Endothelial cell (in vitro differentiated cells): Measurements from ENCODE around the gene GCNT4. TPM values are rescaled to one million over a fixed set of nuclear protein-coding genes. Genes with fewer than 3 reads are reported as not detected.

Experiments
- DNase-seq: peaks from one replicate; pipeline ENCODE4 v3.0.0; 2021; ENCODE audit warnings: low spot score
- H3K27ac Mint-ChIP-seq: one replicate; pipeline ENCODE4 v1.8.0; 2021; ENCODE audit warnings: mixed read lengths, inconsistent platforms; ENCODE audit not compliant: unreplicated experiment
- H3K27me3 Mint-ChIP-seq: one replicate; pipeline ENCODE4 v1.8.0; 2021; ENCODE audit warnings: mild to moderate bottlenecking, moderate library complexity, mixed read lengths, inconsistent platforms; ENCODE audit not compliant: unreplicated experiment
- H3K36me3 Mint-ChIP-seq: one replicate; pipeline ENCODE4 v1.8.0; 2021; ENCODE audit warnings: mild to moderate bottlenecking, low read depth, mixed read lengths, inconsistent platforms; ENCODE audit not compliant: unreplicated experiment
- H3K4me1 Mint-ChIP-seq: one replicate; pipeline ENCODE4 v1.8.0; 2021; ENCODE audit warnings: mild to moderate bottlenecking, mixed read lengths, inconsistent platforms; ENCODE audit not compliant: unreplicated experiment
- H3K4me3 Mint-ChIP-seq: one replicate; pipeline ENCODE4 v1.8.0; 2021; ENCODE audit warnings: mild to moderate bottlenecking, mixed read lengths, inconsistent platforms; ENCODE audit not compliant: unreplicated experiment
- H3K9me3 Mint-ChIP-seq: one replicate; pipeline ENCODE4 v1.8.0; 2021; ENCODE audit warnings: mixed read lengths, inconsistent platforms; ENCODE audit not compliant: unreplicated experiment
- total RNA-seq: library from RNA; stranded (reverse); fragmentation: NEBNext Ultra II Directional; extraction: Animal tissue kit (Norgen Biotek cat#: 25700); gene quantifications from one replicate; pipeline ENCODE4 v1.2.1, GENCODE V29; 2021; ENCODE audit not compliant: unreplicated experiment
- TF ChIP-seq, protein P1 (sequence below): fragments of 200-600 bp; sonication (generic); IDR thresholded peaks from one replicate; pipeline ENCODE4 v1.5.0; 2021; ENCODE audit warnings: antibody characterized with exemption; ENCODE audit not compliant: unreplicated experiment

The GCNT4 gene
- total RNA-seq, 1 donor from 2014 or later: 0.54 TPM

DNA sequence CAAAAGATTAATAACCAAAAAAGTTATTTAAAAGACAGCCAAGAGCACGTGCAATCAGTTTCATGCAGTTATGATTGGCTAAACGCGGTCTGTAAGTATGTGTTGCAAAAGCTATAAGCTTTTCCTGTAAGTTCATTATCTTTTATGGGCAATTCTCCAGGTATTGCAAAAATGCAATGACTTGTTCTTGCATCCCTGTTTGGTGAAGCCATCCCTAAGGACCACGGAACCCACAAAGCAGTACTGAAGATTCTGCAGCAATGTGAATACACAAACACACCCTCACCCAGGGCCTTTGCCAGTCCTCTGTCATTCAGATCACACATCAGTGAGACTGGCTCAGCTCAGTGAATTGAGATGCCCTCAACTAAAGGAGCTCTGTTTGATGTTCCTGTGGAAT lies 11.4 kb downstream of the GCNT4 start:
- TF ChIP-seq, protein P1, sequence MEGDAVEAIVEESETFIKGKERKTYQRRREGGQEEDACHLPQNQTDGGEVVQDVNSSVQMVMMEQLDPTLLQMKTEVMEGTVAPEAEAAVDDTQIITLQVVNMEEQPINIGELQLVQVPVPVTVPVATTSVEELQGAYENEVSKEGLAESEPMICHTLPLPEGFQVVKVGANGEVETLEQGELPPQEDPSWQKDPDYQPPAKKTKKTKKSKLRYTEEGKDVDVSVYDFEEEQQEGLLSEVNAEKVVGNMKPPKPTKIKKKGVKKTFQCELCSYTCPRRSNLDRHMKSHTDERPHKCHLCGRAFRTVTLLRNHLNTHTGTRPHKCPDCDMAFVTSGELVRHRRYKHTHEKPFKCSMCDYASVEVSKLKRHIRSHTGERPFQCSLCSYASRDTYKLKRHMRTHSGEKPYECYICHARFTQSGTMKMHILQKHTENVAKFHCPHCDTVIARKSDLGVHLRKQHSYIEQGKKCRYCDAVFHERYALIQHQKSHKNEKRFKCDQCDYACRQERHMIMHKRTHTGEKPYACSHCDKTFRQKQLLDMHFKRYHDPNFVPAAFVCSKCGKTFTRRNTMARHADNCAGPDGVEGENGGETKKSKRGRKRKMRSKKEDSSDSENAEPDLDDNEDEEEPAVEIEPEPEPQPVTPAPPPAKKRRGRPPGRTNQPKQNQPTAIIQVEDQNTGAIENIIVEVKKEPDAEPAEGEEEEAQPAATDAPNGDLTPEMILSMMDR: no peak

DNA sequence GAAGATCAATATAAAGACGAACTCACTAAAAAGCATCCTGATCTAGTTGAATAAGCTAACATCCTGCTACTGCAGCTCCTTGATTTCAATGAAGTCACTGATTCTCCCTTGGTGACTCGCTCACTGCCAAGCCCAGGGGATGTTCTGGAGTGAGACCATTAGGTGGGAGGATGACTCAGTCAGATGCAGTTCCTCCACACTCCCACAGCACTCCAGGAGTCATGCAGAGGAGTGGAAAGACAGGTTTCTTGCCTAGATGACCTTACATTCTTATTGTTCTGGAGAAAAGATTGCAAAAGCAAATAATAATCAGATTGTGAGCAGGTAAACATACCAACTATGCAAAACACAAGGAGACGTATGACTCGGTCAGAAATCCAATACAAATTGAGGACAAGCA lies 15.3 kb downstream of the GCNT4 start:
- Mint-ChIP-seq H3K27ac (no peak overlapping the region), H3K27me3 (no peaks in the 10 kb centered on the region), H3K4me3 (no peak overlapping the region), H3K36me3 (no peaks in the 10 kb centered on the region), H3K9me3 (no peaks in the 10 kb centered on the region), H3K4me1 (peaks cover 4% of the 10 kb centered on the region)
- no peak for DNase-seq
- TF ChIP-seq, protein P1: no peak

More for the DNA sequence above, 11.4 kb downstream of the GCNT4 start:
- no peak overlapping the region for H3K4me3 Mint-ChIP-seq
- no peak for DNase-seq
- no peaks in the 10 kb centered on the region for H3K36me3 Mint-ChIP-seq
- peaks cover 4% of the 10 kb centered on the region for H3K4me1 Mint-ChIP-seq
- no peaks in the 10 kb centered on the region for H3K27me3 Mint-ChIP-seq
- no peak overlapping the region for H3K27ac Mint-ChIP-seq
- no peaks in the 10 kb centered on the region for H3K9me3 Mint-ChIP-seq

- TF ChIP-seq, protein P1: no peak
- H3K27me3 Mint-ChIP-seq: no peaks in the 10 kb centered on the region
- H3K9me3 Mint-ChIP-seq: no peaks in the 10 kb centered on the region
Measured at GRCh38 chr5:75034137-75034739, 18.1 kb downstream of the GCNT4 start.

DNA sequence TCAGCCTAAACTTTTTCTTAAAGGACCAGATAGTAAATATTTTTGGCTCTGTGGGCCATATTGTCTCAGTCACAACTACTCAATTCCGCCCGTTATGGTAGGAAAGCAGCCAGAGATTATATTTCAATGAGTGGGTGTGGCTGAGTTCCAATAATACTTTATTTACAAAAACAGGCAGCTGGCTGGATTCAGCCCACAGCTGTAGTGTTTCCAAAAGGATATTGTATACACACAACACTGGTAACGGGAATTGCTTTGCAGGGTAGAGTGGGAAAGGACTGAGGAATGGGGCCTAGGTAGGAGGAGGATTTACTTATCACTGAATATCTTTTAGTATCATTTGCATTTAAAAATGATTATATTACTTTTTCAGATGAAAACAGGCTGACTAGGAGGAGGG lies 21.0 kb downstream of the GCNT4 start:
- H3K4me3 Mint-ChIP-seq: no peak overlapping the region
- TF ChIP-seq, protein P1: no peak
- no peak for DNase-seq
- no peaks in the 10 kb centered on the region for H3K36me3 Mint-ChIP-seq
- no peaks in the 10 kb centered on the region for H3K27me3 Mint-ChIP-seq
- H3K9me3 Mint-ChIP-seq: no peaks in the 10 kb centered on the region
- H3K4me1 Mint-ChIP-seq: no peaks in the 10 kb centered on the region
- H3K27ac Mint-ChIP-seq: no peak overlapping the region

More at GRCh38 chr5:75034137-75034739, 18.1 kb downstream of the GCNT4 start:
- Mint-ChIP-seq H3K4me3 (no peak overlapping the region), H3K27ac (no peak overlapping the region), H3K36me3 (no peaks in the 10 kb centered on the region), H3K4me1 (no peaks in the 10 kb centered on the region)
- no peak for DNase-seq

- Mint-ChIP-seq H3K27me3 (no peaks in the 10 kb centered on the region), H3K9me3 (no peaks in the 10 kb centered on the region), H3K36me3 (no peaks in the 10 kb centered on the region), H3K4me1 (no peaks in the 10 kb centered on the region), H3K27ac (no peak overlapping the region), H3K4me3 (no peak overlapping the region)
- DNase-seq: no peak
- TF ChIP-seq, protein P1: no peak
Measured at GRCh38 chr5:75028090-75028489, 24.3 kb downstream of the GCNT4 start.
